Measurements from ENCODE around the gene TMEM19. TPM values are rescaled to one million over a fixed set of nuclear protein-coding genes. Genes with fewer than 3 reads are reported as not detected.
"Not testable (repeated sequence)": the region's sequence is repeated elsewhere in the genome, so short reads cannot be mapped to it uniquely, and the experiment has no call there.

Gene TMEM19
- total RNA-seq, 1 donor from 2014 or later = 39.7 TPM

- TF ChIP-seq CTCF (IDR thresholded peaks at IDR 0.05) = no peak
- no peak overlapping the region for H3K27ac ChIP-seq
- intact Hi-C loops (cut with DNase I) = no loop called here
- no peaks in the 10 kb centered on the region for H3K4me1 ChIP-seq
- no peaks in the 10 kb centered on the region for H3K9me3 ChIP-seq
- no peak for DNase-seq
- ATAC-seq = no peak
- H3K4me3 ChIP-seq = no peak overlapping the region
- H3K27me3 ChIP-seq = no peaks in the 10 kb centered on the region
- peaks cover 24% of the 10 kb centered on the region for H3K36me3 ChIP-seq
Observed at GRCh38 chr12:71693126-71693525, 7.2 kb downstream of the TMEM19 start.

GRCh38 chr12:71693651-71694050, 7.8 kb downstream of the TMEM19 start:
- DNase-seq; H3K27ac ChIP-seq; intact Hi-C loops (cut with DNase I); H3K27me3 ChIP-seq; ATAC-seq; H3K4me3 ChIP-seq; H3K9me3 ChIP-seq; H3K4me1 ChIP-seq: not testable (repeated sequence)
- H3K36me3 ChIP-seq = peaks cover 29% of the 10 kb centered on the region

- Histone ChIP-seq H3K36me3 (peaks cover 35% of the 10 kb centered on the region), H3K9me3 (no peaks in the 10 kb centered on the region), H3K27me3 (no peaks in the 10 kb centered on the region), H3K4me1 (no peaks in the 10 kb centered on the region), H3K4me3 (no peak overlapping the region), H3K27ac (no peak overlapping the region)
- ATAC-seq = no peak
- TF ChIP-seq CTCF (IDR thresholded peaks at IDR 0.05) = no peak
- DNase-seq = no peak
- intact Hi-C loops (cut with DNase I) = no loop called here
Observed at GRCh38 chr12:71694099-71694820, 8.4 kb downstream of the TMEM19 start.

- ATAC-seq = no peak
- H3K36me3 ChIP-seq = peaks cover 48% of the 10 kb centered on the region
- H3K4me3 ChIP-seq = no peak overlapping the region
- H3K27ac ChIP-seq = no peak overlapping the region
- no peaks in the 10 kb centered on the region for H3K9me3 ChIP-seq
- no peaks in the 10 kb centered on the region for H3K4me1 ChIP-seq
- no peaks in the 10 kb centered on the region for H3K27me3 ChIP-seq
- no peak for TF ChIP-seq CTCF (IDR thresholded peaks at IDR 0.05)
- no peak for DNase-seq
- intact Hi-C loops (cut with DNase I) = no loop called here
Observed at GRCh38 chr12:71695782-71696181, 9.9 kb downstream of the TMEM19 start.

GRCh38 chr12:71702181-71702580, 16.3 kb downstream of the TMEM19 start:
- H3K4me3 ChIP-seq; DNase-seq; ATAC-seq; H3K27ac ChIP-seq; H3K9me3 ChIP-seq; intact Hi-C loops (cut with DNase I); H3K4me1 ChIP-seq; H3K27me3 ChIP-seq: not testable (repeated sequence)
- H3K36me3 ChIP-seq = peaks cover 48% of the 10 kb centered on the region

GRCh38 chr12:71702590-71702989, 16.7 kb downstream of the TMEM19 start:
- DNase-seq = no peak
- Histone ChIP-seq H3K27me3 (no peaks in the 10 kb centered on the region), H3K9me3 (no peaks in the 10 kb centered on the region), H3K36me3 (peaks cover 43% of the 10 kb centered on the region), H3K27ac (no peak overlapping the region), H3K4me3 (no peak overlapping the region), H3K4me1 (no peaks in the 10 kb centered on the region)
- ATAC-seq = no peak
- TF ChIP-seq CTCF (IDR thresholded peaks at IDR 0.05) = no peak
- intact Hi-C loops (cut with DNase I) = no loop called here

- Histone ChIP-seq H3K4me3 (no peak overlapping the region), H3K36me3 (peaks cover 37% of the 10 kb centered on the region), H3K4me1 (no peaks in the 10 kb centered on the region), H3K27ac (no peak overlapping the region), H3K27me3 (no peaks in the 10 kb centered on the region), H3K9me3 (no peaks in the 10 kb centered on the region)
- DNase-seq (no peak), ATAC-seq (no peak)
- TF ChIP-seq CTCF (IDR thresholded peaks at IDR 0.05) = no peak
- intact Hi-C loops (cut with DNase I) = no loop called here
Observed at GRCh38 chr12:71703206-71703605, 17.3 kb downstream of the TMEM19 start.
